C4-2B (cell line): Measurements from ENCODE around the gene DHX15.

Experiments
- CTCF ChIP-seq: fragments of 450-650 bp; conservative IDR thresholded peaks from 2 replicates; pipeline ENCODE4 v1.5.1; 2017; ENCODE audit warnings: mild to moderate bottlenecking
- ZFX ChIP-seq: fragments of 450-650 bp; IDR thresholded peaks from 2 replicates; pipeline ENCODE4 v1.6.1; 2017

DNA sequence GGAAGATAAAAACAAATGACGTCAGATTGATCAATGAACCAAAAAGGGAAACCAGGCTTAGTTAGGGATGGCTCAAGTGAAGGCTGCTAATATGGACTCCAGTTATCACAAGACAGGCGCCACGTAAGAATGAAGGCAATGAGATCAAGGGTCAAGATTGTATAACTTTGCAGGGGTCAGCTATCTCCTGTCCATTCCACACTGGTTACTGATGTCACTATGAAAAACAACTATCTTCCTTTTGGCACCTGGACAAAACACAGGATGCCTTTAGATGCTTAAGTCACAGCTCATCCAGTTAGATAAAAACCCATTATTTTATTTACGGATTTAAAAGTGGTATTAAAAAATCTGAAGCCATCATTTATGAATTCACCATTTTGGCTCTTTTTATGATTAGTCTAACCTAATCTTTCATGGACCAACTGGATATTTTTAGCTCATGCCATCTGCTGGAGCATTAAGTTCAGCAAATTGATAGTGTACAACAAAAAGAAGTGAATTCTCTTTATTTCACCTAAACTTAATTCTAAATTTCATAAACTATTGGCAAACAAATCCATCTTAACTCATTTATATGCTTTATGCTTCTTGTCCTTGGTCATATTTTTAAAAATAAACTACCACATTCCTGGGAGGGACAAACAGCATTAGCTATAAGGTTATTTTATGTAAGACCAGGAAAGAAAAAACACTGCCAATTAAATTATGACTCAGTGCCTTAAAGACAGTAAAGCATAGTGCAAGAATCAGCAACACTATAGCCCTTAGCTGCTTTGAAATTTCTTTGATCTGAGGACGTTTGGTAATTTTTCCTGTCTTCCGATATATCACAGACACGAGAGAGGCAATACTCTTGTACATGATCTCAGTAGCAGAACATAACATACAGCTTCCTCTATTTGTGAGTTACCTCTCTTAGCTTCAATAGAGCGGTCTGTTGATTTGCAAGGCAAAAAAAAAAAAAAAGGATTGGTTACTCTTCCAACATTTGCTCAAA lies 27.0 kb downstream of the DHX15 start:
- TF ChIP-seq CTCF, result no peak
- no peak for TF ChIP-seq ZFX
